A673 (cell line): ENCODE data around the gene TRPV4. TPM values are rescaled to one million over a fixed set of nuclear protein-coding genes. Genes with fewer than 3 reads are reported as not detected.

Source experiments
- BruUV-seq: library from RNA; stranded (reverse); fragments of 400-500 nt; replicated peaks from 2 replicates; lab custom pipeline; 2021; lab: Mats Ljungman, UMichigan
- CTCF ChIA-PET: fragments of 300-600 bp; sonication (Branson Sonifier 250); formaldehyde crosslinking; loops from one replicate; lab custom pipeline; 2022; ENCODE audit warnings: antibody characterized with exemption; lab: Charles Lee
- POLR2A ChIA-PET: fragments of 300-600 bp; sonication (Branson Sonifier 250); formaldehyde crosslinking; loops from one replicate; lab custom pipeline; 2022; ENCODE audit warnings: antibody characterized with exemption; ENCODE audit not compliant: low non-redundant PET; lab: Charles Lee
- DNase-seq: peaks from one replicate; pipeline ENCODE4 v3.0.0-alpha.2; 2015; ENCODE audit warnings: low spot score
- H3K27ac ChIP-seq: fragments of 200-600 bp; sonication (generic); 2 replicates; pipeline ENCODE4 v1.5.1; 2016; ENCODE audit warnings: mixed run types, low read depth, mild to moderate bottlenecking, mixed read lengths, antibody characterized with exemption, low read length; ENCODE audit not compliant: poor library complexity, severe bottlenecking
- H3K27me3 ChIP-seq: fragments of 200-600 bp; sonication (generic); replicated peaks from 2 replicates; pipeline ENCODE4 v1.6.1; 2017; ENCODE audit warnings: mixed run types, low read depth, mild to moderate bottlenecking, mixed read lengths, antibody characterized with exemption, low read length; ENCODE audit not compliant: insufficient read depth, poor library complexity
- H3K36me3 ChIP-seq: fragments of 200-600 bp; sonication (generic); 2 replicates; pipeline ENCODE4 v1.6.1; 2016; ENCODE audit warnings: mixed run types, mild to moderate bottlenecking, mixed read lengths, antibody characterized with exemption, low read length; ENCODE audit not compliant: insufficient read depth, poor library complexity, severe bottlenecking
- H3K4me1 ChIP-seq: fragments of 200-600 bp; sonication (generic); 2 replicates; pipeline ENCODE4 v1.6.1; 2017; ENCODE audit warnings: mixed run types, mild to moderate bottlenecking, mixed read lengths, antibody characterized with exemption, low read length; ENCODE audit not compliant: insufficient read depth, poor library complexity, severe bottlenecking
- H3K4me3 ChIP-seq: fragments of 200-600 bp; sonication (generic); 2 replicates; pipeline ENCODE4 v1.5.1; 2016; ENCODE audit warnings: low read depth, mixed run types, mild to moderate bottlenecking, mixed read lengths, low read length; ENCODE audit not compliant: poor library complexity, severe bottlenecking
- H3K9me3 ChIP-seq: fragments of 200-600 bp; sonication (generic); 2 replicates; pipeline ENCODE4 v1.6.1; 2016; ENCODE audit warnings: mixed run types, low read depth, mild to moderate bottlenecking, mixed read lengths, antibody characterized with exemption, low read length; ENCODE audit not compliant: poor library complexity, severe bottlenecking
- CTCF ChIP-seq: fragments of 300-800, 200-600 bp; sonication (generic); conservative IDR thresholded peaks from 2 replicates; pipeline ENCODE4 v1.5.1; 2017; ENCODE audit warnings: low read depth, mild to moderate bottlenecking, antibody characterized with exemption, low read length, moderate library complexity, mixed read lengths
- EZH2 ChIP-seq: fragments of 200-600 bp; sonication (generic); IDR thresholded peaks from 2 replicates; pipeline ENCODE4 v1.6.1; 2017; ENCODE audit warnings: borderline replicate concordance, low read depth, mild to moderate bottlenecking, mixed read lengths, antibody characterized with exemption, low read length; ENCODE audit not compliant: poor library complexity, severe bottlenecking
- intact Hi-C: fragments of 100-400 bp; cut with micrococcal nuclease; formaldehyde crosslinking; loops from one replicate; pipeline ENCODE4 v1.10.0; 2022; ENCODE audit not compliant: unreplicated experiment
- total RNA-seq: library from RNA; stranded (reverse); gene quantifications from 2 replicates; pipeline ENCODE4 v1.2.3, GENCODE V29; 2021

The TRPV4 gene
- total RNA-seq, 1 experiment from 2014 or later: 0.11 TPM

GRCh38 chr12:109875572-109876131 is 42.5 kb upstream of the TRPV4 start:
- Histone ChIP-seq H3K36me3 (no peaks in the 10 kb centered on the region), H3K4me3 (no peak overlapping the region), H3K27me3 (no peaks in the 10 kb centered on the region), H3K9me3 (no peaks in the 10 kb centered on the region), H3K27ac (no peak overlapping the region), H3K4me1 (peaks cover 5% of the 10 kb centered on the region)
- no peak for DNase-seq
- intact Hi-C loops: no loop called here
- CTCF ChIA-PET: no interaction called here
- no TSS peak for BruUV-seq
- TF ChIP-seq CTCF: no peak
- no peak for TF ChIP-seq EZH2
- POLR2A ChIA-PET: no interaction called here

GRCh38 chr12:109873653-109874052 is 40.5 kb upstream of the TRPV4 start:
- Histone ChIP-seq H3K9me3 (no peaks in the 10 kb centered on the region), H3K4me3 (no peak overlapping the region), H3K36me3 (no peaks in the 10 kb centered on the region), H3K4me1 (no peaks in the 10 kb centered on the region), H3K27ac (no peak overlapping the region), H3K27me3 (no peaks in the 10 kb centered on the region)
- no peak for TF ChIP-seq CTCF
- TF ChIP-seq EZH2: no peak
- no TSS peak for BruUV-seq
- intact Hi-C loops: no loop called here
- CTCF ChIA-PET: no interaction called here
- POLR2A ChIA-PET: no interaction called here
- no peak for DNase-seq

GRCh38 chr12:109871668-109872314 is 38.6 kb upstream of the TRPV4 start:
- POLR2A ChIA-PET: no interaction called here
- no peaks in the 10 kb centered on the region for H3K27me3 ChIP-seq
- intact Hi-C loops: no loop called here
- TF ChIP-seq EZH2 (no peak), CTCF (no peak)
- H3K27ac ChIP-seq: no peak overlapping the region
- H3K4me3 ChIP-seq: no peak overlapping the region
- no peak for DNase-seq
- no TSS peak for BruUV-seq
- no peaks in the 10 kb centered on the region for H3K36me3 ChIP-seq
- H3K9me3 ChIP-seq: no peaks in the 10 kb centered on the region
- CTCF ChIA-PET: interaction anchor here (0.7 kb wide), 1 partner anchor 17 kb away, joined by 3 read pairs; no protein-coding TSS in a partner anchor
- no peaks in the 10 kb centered on the region for H3K4me1 ChIP-seq
